HG03342 (cell line): Measurements from ENCODE around the gene ZNF532.
"Not testable (repeated sequence)": the region's sequence is repeated elsewhere in the genome, so short reads cannot be mapped to it uniquely, and the experiment has no call there.

Source experiments
- ATAC-seq: cut with Tn5 transposase; IDR thresholded peaks from one replicate; pipeline ENCODE4 v1.9.1; 2021; ENCODE audit warnings: mild to moderate bottlenecking, moderate library complexity; ENCODE audit not compliant: unreplicated experiment

Gene ZNF532

GRCh38 chr18:58864146-58865032, at the start of gene ZNF532:
Gene ZNF532 (plus strand): TSS chr18:58864877. CDS start in a region left out here.
- no peak for ATAC-seq

DNA sequence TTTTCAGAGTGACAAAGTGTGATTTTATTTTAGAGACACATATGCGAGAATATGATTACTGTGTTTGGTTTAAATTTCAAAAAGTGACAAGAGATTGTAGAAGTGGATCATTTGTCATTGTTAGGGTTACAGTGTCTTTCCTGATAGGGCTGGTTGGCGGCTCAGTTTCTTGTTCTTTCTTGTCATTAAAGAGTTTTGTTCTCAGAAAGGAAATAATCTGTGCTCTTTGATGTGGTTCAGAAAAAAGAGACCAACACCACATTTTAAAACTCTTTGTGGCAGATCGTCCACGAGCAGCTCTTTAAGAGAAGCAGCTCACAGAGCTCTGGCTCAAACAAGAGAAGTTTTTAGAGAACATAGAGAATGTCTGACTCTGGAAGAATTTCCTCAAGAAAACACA, 45.6 kb upstream of the ZNF532 start:
- ATAC-seq: no peak

- no peak for ATAC-seq
These were observed 44.4 kb upstream of the ZNF532 start for GRCh38 chr18:58820251-58820650.

GRCh38 chr18:58822944-58823343, 41.7 kb upstream of the ZNF532 start:
- ATAC-seq: no peak

DNA sequence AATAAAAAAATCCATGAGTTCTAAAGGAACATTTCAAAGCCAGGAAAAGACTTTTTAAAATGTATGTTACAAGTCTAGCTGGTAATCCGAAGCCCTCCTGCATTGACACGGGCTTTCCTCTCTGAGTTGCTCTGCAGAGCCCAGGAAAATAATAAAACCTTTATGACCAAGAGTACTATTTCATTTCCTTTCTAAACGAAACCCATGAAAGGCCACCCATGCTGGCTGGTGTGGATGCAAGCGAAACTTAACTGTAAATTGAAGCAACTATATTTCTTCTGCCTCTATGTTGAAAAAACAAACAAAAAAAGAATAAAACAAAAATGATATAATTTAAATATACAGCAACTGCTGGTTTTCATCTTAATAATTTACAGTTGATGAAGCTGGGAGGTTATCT, 41.3 kb upstream of the ZNF532 start:
- no peak for ATAC-seq

- not testable (repeated sequence) for ATAC-seq
These were observed 37.8 kb upstream of the ZNF532 start for GRCh38 chr18:58826926-58827325.

GRCh38 chr18:58827428-58827827, 37.2 kb upstream of the ZNF532 start:
- ATAC-seq: no peak

DNA sequence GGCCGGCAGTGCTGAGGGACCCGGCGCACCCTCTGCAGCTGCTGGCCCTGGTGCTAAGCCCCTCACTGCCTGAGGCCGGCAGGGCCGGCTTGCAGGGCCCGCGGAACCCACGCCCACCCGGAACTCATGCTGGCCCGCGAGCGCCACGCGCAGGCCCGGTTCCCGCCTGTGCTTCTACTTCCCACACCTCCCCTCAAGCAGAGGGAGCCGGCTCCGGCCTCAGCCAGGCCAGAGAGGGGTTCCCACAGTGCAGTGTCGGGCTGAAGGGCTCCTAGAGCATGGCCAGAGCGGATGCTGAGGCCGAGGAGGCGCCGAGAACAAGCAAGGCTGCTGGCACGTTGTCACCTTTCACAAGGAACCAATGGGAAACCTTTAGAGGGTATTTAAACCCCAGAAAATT, 36.8 kb upstream of the ZNF532 start:
- no peak for ATAC-seq

DNA sequence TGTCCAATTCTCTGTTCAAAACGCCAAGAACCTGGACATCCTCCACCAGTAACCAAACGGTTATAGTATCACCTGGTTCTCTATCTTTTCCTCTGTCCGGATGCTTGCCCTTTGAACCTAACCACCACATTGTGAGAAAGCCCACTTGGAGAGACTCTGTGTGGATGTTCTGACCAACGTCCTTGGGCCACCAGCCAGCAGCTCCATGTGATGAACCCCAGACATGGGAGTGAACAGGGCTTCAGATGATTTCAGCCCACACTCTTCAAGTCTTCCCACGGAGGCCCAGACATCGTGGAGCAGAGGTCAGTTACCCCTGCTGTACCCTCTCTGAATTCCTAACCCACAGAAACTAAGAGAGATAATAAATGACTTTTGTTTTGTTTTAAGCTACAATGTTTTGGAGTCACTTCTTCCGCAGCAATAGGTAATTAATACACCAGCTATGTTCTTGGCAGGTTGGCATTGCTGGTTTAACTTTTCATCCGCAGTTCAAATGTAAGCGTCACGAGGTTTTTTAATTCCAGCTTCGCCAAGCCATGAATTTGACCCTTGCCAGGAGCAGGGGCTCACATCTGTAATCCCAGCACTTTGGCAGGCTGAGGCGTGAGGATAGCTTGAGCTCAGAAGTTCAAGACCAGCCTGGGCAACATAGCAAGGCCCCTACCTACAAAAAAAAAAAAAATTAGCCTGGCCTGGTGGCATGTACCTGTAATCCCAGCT, 36.1 kb upstream of the ZNF532 start:
- no peak for ATAC-seq

DNA sequence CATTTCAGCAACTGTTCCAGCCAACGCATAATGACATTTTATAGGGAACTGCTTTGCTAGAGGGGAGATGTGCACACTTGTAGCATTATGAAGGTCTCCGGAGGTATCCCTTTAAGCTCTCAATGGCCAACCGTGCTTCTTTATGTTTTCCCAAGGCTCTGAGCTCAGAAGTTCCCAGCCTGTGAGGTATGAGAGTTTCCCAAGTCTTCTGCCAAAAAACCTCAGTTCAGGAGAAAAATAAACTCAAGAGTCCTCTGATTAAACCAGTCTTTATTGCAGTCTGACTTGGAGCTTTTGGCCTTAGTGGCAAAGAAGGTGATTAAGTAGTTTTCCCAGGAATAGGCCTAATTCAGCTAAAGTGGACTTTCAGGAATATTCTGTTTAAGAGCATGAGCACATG, 35.4 kb upstream of the ZNF532 start:
- ATAC-seq: no peak

GRCh38 chr18:58829886-58830285, 34.8 kb upstream of the ZNF532 start:
- not testable (repeated sequence) for ATAC-seq

GRCh38 chr18:58831606-58832005, 33.1 kb upstream of the ZNF532 start:
- no peak for ATAC-seq

- no peak for ATAC-seq
These were observed 26.4 kb upstream of the ZNF532 start for GRCh38 chr18:58838165-58838860.

- ATAC-seq: no peak
These were observed 25.7 kb upstream of the ZNF532 start for GRCh38 chr18:58838946-58839345.

- ATAC-seq: no peak
These were observed 21.5 kb upstream of the ZNF532 start for GRCh38 chr18:58842978-58843687.

DNA sequence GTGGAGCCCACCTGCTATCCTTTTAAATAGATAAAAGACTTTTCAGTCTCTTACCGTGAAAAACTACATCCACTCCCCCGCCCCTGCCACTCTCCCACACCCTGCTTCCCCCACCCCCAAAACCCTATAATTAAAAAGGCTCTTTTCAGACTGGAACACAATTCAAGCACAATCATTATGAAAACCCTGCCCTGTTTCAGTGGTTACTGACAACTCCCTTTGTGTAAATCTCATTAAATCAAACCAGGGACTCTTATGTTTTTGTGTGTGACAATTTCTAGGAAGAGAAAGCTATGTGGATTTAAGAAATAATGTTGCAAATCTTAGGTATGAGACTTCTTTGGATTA, 21.0 kb upstream of the ZNF532 start:
- no peak for ATAC-seq

DNA sequence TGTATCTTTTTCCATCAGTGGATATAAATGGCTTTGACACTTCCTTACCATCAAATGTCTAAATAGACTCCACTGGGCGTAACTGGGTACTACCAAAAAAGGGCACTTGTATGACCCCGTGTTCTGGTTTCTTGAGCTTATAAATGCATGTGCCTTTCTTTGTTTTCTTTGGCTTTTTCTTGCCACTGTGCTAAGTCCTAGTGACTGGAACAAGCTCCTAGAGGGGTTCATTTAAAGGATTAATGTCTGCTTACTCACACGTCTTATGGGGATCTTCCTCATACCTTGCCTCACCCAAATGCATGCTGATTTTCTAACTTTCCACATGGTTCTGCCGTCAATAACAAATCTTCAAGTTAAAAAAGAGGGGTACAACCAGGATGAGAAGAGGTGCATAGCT, 19.8 kb upstream of the ZNF532 start:
- no peak for ATAC-seq

DNA sequence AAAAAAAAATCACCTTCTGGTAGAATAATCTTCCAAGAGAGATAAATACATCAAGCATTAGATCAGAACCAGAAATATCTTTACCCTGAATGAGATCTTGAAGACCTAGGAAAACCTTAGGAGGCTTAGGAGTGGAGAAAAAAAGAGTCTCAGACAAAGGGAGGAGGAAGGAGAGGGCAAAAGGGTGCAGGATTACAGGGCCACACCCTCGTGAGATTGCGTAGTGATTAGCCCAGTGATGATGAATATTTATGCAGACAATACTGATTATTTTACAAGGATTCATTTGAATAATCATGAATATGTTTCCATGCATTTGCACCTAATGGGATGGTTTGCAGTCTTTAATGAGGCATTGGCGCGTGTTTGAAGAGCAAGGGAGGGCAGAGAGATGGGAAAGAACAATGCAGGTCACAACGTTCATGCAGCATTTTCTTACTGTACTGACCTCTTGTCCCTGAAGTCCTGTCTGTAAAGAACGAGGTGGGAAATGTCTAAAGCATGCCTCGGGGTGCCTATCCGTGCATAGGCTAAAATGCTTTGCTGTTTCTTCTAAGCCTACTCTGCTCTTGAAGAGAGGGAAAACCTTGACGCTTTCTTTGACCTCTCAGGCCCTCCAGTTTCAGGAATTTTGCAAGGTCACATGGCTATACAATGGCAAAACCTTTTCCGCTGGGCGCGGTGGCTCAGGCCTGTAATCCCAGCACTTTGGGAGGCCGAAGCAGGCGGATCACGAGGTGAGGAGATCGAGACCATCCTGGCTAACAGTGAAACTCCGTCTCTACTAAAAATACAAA, 18.6 kb upstream of the ZNF532 start:
- no peak for ATAC-seq

DNA sequence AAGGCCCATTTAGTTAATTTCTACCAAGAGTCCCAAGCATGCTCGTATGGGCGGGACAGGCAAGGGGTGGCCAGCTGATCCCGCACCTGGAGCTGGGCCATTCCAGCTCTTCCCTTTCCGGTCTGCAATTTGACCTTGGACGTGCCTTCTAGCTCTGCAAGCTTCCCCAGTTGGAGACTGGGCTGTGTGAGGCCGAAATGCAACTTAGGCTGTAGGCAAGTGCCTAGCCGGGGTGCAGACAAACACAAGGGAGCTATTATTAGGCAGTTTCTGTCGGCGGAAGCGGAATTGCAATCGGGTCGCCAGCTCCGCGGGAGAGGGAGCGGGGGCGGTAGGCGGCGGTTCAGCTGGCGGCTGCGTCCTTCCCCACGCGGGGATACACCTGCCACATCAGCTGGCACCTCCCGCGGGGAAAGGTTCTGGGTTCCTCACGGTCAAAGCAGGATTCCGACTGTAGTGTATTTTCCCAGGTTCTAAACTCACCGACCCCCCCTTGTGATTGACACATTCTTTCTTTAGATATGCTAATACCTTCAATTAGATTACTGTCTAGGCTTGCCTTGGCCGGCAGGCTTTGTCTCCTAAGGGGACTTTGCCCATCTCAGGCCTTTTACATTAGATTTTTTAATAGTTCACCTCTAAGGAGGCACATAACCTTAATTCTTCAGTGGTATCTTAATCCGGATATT, 17.1 kb upstream of the ZNF532 start:
- ATAC-seq: no peak

DNA sequence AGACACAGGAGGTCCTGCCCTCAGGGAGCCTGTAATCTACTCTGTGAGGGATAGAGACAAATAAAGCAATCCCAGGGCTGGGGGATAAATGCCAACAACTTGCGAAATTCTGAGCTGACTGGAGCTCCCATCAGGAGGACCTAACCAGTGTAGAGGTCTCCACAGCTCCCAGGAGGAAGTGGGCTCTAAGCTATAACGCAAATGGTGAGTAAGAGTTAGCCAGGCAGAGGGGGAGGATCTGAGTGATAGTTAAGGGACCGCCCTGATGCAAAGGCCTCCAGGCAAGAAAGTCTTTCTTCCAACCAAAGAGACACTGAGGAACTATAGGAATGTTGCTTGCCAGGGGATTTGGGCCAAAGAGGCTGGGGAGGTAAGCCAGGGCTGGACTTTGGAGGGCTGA, 16.0 kb upstream of the ZNF532 start:
- no peak for ATAC-seq
